NCI-H2107 treated with DMSO at 0.1 percent for 48 hours (cell line): Measurements from ENCODE around the gene EGF.
"Not testable (repeated sequence)": the region's sequence is repeated elsewhere in the genome, so short reads cannot be mapped to it uniquely, and the experiment has no call there.

Source experiments
- DNase-seq: peaks from one replicate; lab custom pipeline; 2025; ENCODE audit not compliant: unreplicated experiment; lab: John Stamatoyannopoulos, UW

The EGF gene

GRCh38 chr4:109914322-109914721 lies 1.6 kb downstream of the EGF start:
- DNase-seq, result no peak

GRCh38 chr4:109915385-109916026 lies 2.8 kb downstream of the EGF start:
- no peak for DNase-seq

GRCh38 chr4:109916027-109916409 lies 3.3 kb downstream of the EGF start:
- DNase-seq, result no peak

GRCh38 chr4:109921384-109921808 lies 8.7 kb downstream of the EGF start:
- no peak for DNase-seq

- DNase-seq, result no peak
These were observed 12.7 kb downstream of the EGF start for GRCh38 chr4:109925396-109925795.

- no peak for DNase-seq
These were observed 15.8 kb downstream of the EGF start for GRCh38 chr4:109928327-109929045.

- no peak for DNase-seq
These were observed 17.8 kb downstream of the EGF start for GRCh38 chr4:109930464-109930863.

- DNase-seq, result no peak
These were observed 18.2 kb downstream of the EGF start for GRCh38 chr4:109930872-109931271.

GRCh38 chr4:109931318-109931717 lies 18.6 kb downstream of the EGF start:
- DNase-seq, result no peak

- not testable (repeated sequence) for DNase-seq
These were observed 24.7 kb downstream of the EGF start for GRCh38 chr4:109937352-109937751.

- no peak for DNase-seq
These were observed 26.5 kb downstream of the EGF start for GRCh38 chr4:109939190-109939589.

- DNase-seq, result no peak
These were observed 29.7 kb downstream of the EGF start for GRCh38 chr4:109942292-109942926.

- no peak for DNase-seq
These were observed 31.1 kb downstream of the EGF start for GRCh38 chr4:109943745-109944144.

- DNase-seq, result no peak
These were observed 31.9 kb downstream of the EGF start for GRCh38 chr4:109944591-109944990.

GRCh38 chr4:109945056-109945455 lies 32.4 kb downstream of the EGF start:
- DNase-seq, result no peak

GRCh38 chr4:109946120-109946519 lies 33.4 kb downstream of the EGF start:
- DNase-seq, result no peak

GRCh38 chr4:109947457-109947856 lies 34.8 kb downstream of the EGF start:
- no peak for DNase-seq

GRCh38 chr4:109947918-109948317 lies 35.2 kb downstream of the EGF start:
- no peak for DNase-seq

GRCh38 chr4:109949099-109949718 lies 36.5 kb downstream of the EGF start:
- DNase-seq, result not testable (repeated sequence)

GRCh38 chr4:109952612-109953011 lies 39.9 kb downstream of the EGF start:
- DNase-seq, result no peak

GRCh38 chr4:109953556-109953955 lies 40.9 kb downstream of the EGF start:
- DNase-seq, result no peak

- DNase-seq, result no peak
These were observed 42.5 kb downstream of the EGF start for GRCh38 chr4:109955146-109955545.
